ENCODE data around the gene ANKMY1. TPM values are rescaled to one million over a fixed set of nuclear protein-coding genes. Genes with fewer than 3 reads are reported as not detected.
"Not testable (repeated sequence)": the region's sequence is repeated elsewhere in the genome, so short reads cannot be mapped to it uniquely, and the experiment has no call there.

The ANKMY1 gene
- total RNA-seq, 4 donors from 2014 or later, result 15.1 to 64.0 (median 27.5) TPM

DNA sequence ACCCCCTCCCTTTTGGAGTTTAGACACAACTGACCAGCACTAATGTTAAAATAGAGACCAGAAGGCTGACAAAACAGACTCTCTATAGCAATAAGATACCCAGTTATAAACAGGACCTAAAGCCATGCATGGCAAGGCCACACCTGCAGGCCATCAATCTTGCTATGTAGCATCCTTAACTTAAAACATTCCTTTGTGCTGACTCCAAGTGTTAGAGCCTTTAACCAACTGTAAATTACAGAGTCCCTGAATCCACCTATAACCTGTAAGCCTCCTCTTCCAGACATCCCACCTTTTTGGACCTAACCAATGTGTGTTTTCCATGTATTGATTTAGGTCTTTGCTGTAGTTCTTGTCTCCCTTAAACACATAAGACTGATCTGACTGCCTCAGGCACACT, 17.9 kb downstream of the ANKMY1 start:
- Histone ChIP-seq H3K4me1 (no peaks in the 10 kb centered on the region), H3K36me3 (peaks cover 0 to 9% (median 0%) of the 10 kb centered on the region in 4 donors), H3K27me3 (no peaks in the 10 kb centered on the region), H3K4me3 (no peak overlapping the region), H3K9me3 (no peaks in the 10 kb centered on the region), H3K27ac (no peak overlapping the region)
- in situ Hi-C loops (cut with MboI; ENCODE audit: low pct_ligation_motif_present in 1 of 4, low pct_unique_long_range_greater_than_20kb in 1 of 4, low sequenced_read_pairs in 3 of 4) (no loop called here), intact Hi-C loops (cut with DNase I; ENCODE audit: low total_unique reads) (no loop called here)
- DNase-seq, result no peak
- TF ChIP-seq POLR2A (IDR thresholded peaks at IDR 0.05) (no peak), POLR2AphosphoS5 (IDR thresholded peaks at IDR 0.05) (no peak), EP300 (IDR thresholded peaks at IDR 0.05; ENCODE audit: low read depth) (no peak)
- TF ChIP-seq, protein P1, sequence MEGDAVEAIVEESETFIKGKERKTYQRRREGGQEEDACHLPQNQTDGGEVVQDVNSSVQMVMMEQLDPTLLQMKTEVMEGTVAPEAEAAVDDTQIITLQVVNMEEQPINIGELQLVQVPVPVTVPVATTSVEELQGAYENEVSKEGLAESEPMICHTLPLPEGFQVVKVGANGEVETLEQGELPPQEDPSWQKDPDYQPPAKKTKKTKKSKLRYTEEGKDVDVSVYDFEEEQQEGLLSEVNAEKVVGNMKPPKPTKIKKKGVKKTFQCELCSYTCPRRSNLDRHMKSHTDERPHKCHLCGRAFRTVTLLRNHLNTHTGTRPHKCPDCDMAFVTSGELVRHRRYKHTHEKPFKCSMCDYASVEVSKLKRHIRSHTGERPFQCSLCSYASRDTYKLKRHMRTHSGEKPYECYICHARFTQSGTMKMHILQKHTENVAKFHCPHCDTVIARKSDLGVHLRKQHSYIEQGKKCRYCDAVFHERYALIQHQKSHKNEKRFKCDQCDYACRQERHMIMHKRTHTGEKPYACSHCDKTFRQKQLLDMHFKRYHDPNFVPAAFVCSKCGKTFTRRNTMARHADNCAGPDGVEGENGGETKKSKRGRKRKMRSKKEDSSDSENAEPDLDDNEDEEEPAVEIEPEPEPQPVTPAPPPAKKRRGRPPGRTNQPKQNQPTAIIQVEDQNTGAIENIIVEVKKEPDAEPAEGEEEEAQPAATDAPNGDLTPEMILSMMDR (IDR thresholded peaks at IDR 0.05), result no peak

DNA sequence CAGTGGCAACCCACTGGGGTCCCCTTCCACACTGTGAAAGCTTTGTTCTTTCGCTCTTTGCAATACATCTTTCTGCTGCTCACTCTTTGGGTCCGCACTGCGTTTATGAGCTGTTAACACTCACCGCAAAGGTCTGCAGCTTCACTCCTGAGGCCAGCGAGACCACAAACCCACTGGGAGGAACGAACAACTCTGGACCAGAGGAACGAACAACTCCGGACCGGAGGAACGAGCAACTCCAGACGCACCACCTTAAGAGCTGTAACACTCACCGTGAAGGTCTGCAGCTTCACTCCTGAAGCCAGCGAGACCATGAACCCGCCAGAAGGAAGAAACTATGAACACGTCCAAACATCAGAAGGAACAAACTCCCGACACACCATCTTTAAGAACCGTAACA, 18.7 kb downstream of the ANKMY1 start:
- intact Hi-C loops (cut with DNase I; ENCODE audit: low total_unique reads); H3K36me3 ChIP-seq; H3K27ac ChIP-seq; H3K9me3 ChIP-seq; H3K27me3 ChIP-seq; DNase-seq; in situ Hi-C loops (cut with MboI; ENCODE audit: low pct_ligation_motif_present in 1 of 4, low pct_unique_long_range_greater_than_20kb in 1 of 4, low sequenced_read_pairs in 3 of 4); H3K4me1 ChIP-seq; H3K4me3 ChIP-seq: not testable (repeated sequence)
- 97 to 100% methylated on average over 3 to 17 of the region's 17 CpGs for WGBS, 2 donors (ENCODE audit: low coverage in 1 of 2)

DNA sequence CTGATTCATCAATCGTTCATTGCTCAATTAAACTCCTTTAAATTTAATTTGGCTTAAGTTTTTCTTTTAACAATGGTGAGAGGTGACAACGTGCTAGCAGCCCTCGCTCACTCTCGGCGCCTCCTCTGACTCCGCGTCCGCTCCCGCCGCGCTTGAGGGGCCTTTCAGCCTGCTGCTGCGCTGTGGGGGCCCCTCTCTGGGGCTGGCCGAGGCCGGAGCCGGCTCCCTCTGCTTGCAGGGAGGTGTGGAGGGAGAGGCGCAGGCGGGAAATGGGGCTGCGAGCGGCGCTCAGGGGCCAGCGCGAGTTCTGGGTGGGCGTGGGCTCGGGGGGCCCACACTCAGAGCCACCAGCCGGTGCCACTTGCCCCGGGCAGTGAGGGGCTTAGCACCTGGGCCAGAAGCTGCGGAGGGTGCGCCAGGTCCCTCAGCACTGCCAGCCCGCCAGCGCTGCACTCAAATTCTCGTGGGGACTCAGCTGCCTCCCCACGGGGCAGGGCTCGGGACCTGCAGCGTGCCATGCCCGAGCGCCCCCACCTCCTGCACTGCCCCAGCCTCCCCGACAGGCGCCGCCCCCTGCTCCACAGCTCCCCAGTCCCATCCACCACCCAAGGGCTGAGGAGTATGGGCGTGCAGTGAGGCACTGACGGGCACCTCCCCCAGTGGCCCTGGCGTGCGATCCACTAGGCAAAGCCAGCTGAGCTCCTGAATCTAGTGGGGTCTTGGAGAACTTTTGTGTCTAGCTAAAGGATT, 19.6 kb downstream of the ANKMY1 start:
- H3K27ac ChIP-seq, result no peak overlapping the region
- H3K9me3 ChIP-seq, result peaks cover 0 to under 1% of the 10 kb centered on the region in 2 donors
- DNase-seq, result no peak
- TF ChIP-seq, protein P1 (IDR thresholded peaks at IDR 0.05), result no peak
- TF ChIP-seq POLR2AphosphoS5 (IDR thresholded peaks at IDR 0.05) (no peak), POLR2A (IDR thresholded peaks at IDR 0.05) (no peak), EP300 (IDR thresholded peaks at IDR 0.05; ENCODE audit: low read depth) (no peak)
- no peak overlapping the region for H3K4me3 ChIP-seq
- H3K4me1 ChIP-seq, result no peaks in the 10 kb centered on the region
- H3K27me3 ChIP-seq, result no peaks in the 10 kb centered on the region
- intact Hi-C loops (cut with DNase I; ENCODE audit: low total_unique reads), result no loop called here
- peaks cover 0 to 9% (median 0%) of the 10 kb centered on the region in 4 donors for H3K36me3 ChIP-seq
- in situ Hi-C loops (cut with MboI; ENCODE audit: low pct_ligation_motif_present in 1 of 4, low pct_unique_long_range_greater_than_20kb in 1 of 4, low sequenced_read_pairs in 3 of 4), result no loop called here
- WGBS, 2 donors (ENCODE audit: low coverage in 1 of 2), result 83 to 97% methylated on average over 1 to 42 of the region's 43 CpGs

DNA sequence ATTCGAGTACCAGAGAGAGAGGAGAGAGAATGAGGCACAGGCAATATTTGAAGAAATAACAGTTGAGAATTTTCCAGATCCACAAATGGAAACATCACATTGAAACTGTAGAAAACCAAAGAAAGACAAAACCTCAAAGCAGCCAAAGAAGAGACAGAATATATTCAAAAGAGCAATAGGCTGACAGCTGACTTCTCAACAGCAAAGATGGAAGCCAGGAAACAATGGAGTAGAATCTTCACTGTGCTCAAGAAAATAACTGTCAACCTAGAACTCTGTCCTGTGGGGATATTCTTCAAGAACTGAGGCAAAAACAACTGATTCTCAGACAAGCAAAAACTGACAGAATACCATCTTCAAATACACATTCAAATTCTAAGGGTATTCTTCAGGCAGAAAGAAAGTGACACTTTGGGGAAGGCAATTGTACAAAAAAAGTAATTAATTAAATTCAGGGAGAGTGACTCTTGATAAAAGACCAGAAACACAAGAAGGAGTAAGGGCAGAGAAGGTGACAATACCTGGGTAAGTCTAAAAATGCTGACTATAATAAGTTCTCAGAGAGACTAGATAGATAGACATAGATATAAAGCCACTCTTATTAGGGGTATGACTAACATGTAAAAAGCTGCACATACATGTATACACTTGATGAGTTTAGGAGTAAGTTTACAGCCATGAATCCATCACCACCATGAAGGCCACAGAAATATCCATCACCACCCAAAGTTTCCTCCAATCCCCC, 25.6 kb downstream of the ANKMY1 start:
- H3K27ac ChIP-seq, result no peak overlapping the region
- in situ Hi-C loops (cut with MboI; ENCODE audit: low pct_ligation_motif_present in 1 of 4, low pct_unique_long_range_greater_than_20kb in 1 of 4, low sequenced_read_pairs in 3 of 4) (no loop called here), intact Hi-C loops (cut with DNase I; ENCODE audit: low total_unique reads) (no loop called here)
- H3K9me3 ChIP-seq, result peaks cover 21 to 24% of the 10 kb centered on the region in 2 donors
- no peak overlapping the region for H3K4me3 ChIP-seq
- peaks cover 0 to 14% (median 5%) of the 10 kb centered on the region in 4 donors for H3K36me3 ChIP-seq
- TF ChIP-seq, protein P1 (IDR thresholded peaks at IDR 0.05), result no peak
- TF ChIP-seq EP300 (IDR thresholded peaks at IDR 0.05; ENCODE audit: low read depth) (no peak), POLR2A (IDR thresholded peaks at IDR 0.05) (no peak), POLR2AphosphoS5 (IDR thresholded peaks at IDR 0.05) (no peak)
- no peaks in the 10 kb centered on the region for H3K27me3 ChIP-seq
- WGBS, 2 donors (ENCODE audit: low coverage in 1 of 2), result 92% methylated on average over 1 of the region's 1 CpG; no CpG with 5 or more reads in 1 of the 2 donors
- H3K4me1 ChIP-seq, result no peaks in the 10 kb centered on the region
- DNase-seq, result no peak
